Effector memory CD4-positive, alpha-beta T cell (primary cell): ENCODE data around the gene ABCA2.

ENCODE experiments used
- DNase-seq, 3 donors: peaks; one replicate each; pipeline ENCODE4 v3.0.0-alpha.2; 2020
- H3K27ac ChIP-seq: 2 replicates; pipeline ENCODE4 v1.7.0; 2013; ENCODE audit warnings: mild to moderate bottlenecking, low read length, moderate library complexity; ENCODE audit not compliant: insufficient read depth, poor library complexity, severe bottlenecking
- H3K27me3 ChIP-seq: replicated peaks from 2 replicates; pipeline ENCODE4 v1.7.0; 2013; ENCODE audit warnings: mild to moderate bottlenecking, low read length; ENCODE audit not compliant: insufficient read depth, control insufficient read depth, poor library complexity, severe bottlenecking
- H3K36me3 ChIP-seq: 2 replicates; pipeline ENCODE4 v1.7.0; 2013; ENCODE audit warnings: mild to moderate bottlenecking, low read length, moderate library complexity; ENCODE audit not compliant: control insufficient read depth, insufficient read depth
- H3K4me1 ChIP-seq: 2 replicates; pipeline ENCODE4 v1.7.0; 2013; ENCODE audit warnings: low read length, mild to moderate bottlenecking; ENCODE audit not compliant: control insufficient read depth, insufficient read depth, poor library complexity, severe bottlenecking
- H3K4me3 ChIP-seq: 2 replicates; pipeline ENCODE4 v1.7.0; 2013; ENCODE audit warnings: low read length, low read depth, mild to moderate bottlenecking; ENCODE audit not compliant: insufficient read depth, poor library complexity, severe bottlenecking
- H3K9me3 ChIP-seq: 2 replicates; pipeline ENCODE4 v1.7.0; 2013; ENCODE audit warnings: mild to moderate bottlenecking, low read length, moderate library complexity; ENCODE audit not compliant: control insufficient read depth

ABCA2 gene

DNA sequence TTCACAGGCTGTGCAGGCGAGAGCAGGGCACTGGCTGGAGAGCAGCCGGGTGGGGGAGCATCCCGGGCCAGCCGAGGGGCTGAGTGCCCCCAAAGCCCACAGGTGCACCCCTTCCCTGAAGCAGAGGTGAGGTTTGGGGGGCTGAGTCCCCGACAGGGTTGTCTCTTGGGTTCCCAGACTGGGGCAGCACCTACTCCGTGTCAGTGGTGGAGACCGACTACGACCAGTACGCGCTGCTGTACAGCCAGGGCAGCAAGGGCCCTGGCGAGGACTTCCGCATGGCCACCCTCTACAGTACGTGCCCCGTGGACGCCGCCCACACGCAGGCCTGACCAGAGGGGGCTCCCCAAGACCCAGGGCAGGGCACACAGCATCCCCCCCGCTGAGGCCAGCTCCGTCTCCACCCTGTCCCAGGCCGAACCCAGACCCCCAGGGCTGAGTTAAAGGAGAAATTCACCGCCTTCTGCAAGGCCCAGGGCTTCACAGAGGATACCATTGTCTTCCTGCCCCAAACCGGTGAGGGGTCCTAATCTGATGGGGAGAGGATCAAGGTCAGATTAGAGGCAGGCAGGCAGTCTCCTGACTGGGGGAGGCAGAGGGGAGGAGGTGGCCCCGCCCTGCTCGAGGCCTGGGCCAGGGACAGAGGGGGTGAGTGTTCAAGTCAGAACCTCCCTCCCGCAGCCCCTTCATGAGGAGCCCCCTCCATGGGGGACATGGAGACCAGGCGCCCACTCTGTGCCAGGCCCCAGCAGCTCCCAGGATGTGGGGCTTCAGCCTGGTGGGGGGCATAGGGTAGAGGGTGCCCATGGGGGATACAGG is 48.1 kb downstream of the ABCA2 start:
- Histone ChIP-seq H3K27ac (no peak overlapping the region), H3K36me3 (no peaks in the 10 kb centered on the region), H3K27me3 (peaks cover 10% of the 10 kb centered on the region), H3K4me1 (peaks cover 25% of the 10 kb centered on the region), H3K9me3 (no peaks in the 10 kb centered on the region), H3K4me3 (no peak overlapping the region)
- DNase-seq = no peak

DNA sequence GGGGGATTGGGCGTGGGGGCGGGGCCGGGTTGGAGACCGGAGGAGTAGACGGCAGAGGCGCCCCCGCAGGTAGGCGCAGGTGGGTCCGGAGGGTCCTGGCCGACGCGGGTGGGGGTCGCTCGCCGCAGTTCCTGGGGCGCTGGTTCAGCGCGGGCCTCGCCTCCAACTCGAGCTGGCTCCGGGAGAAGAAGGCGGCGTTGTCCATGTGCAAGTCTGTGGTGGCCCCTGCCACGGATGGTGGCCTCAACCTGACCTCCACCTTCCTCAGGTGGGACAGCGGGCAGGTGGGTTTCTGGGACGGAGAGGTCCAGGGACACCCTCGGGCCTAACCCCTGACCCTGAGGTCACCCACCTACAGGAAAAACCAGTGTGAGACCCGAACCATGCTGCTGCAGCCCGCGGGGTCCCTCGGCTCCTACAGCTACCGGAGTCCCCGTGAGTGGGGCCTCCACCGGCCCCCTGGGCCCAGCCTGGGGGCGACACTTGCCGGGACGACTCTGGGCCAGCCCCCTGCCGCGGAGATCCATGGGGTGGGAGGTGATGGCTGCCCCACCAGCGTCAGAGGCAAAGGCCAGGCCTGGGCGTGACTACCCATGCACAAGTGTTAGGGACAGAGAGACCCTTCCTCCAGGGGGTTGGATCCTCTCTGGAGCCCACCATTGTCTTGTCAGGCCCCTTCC is 49.0 kb downstream of the ABCA2 start:
- H3K27me3 ChIP-seq = peaks cover under 1% of the 10 kb centered on the region
- no peak overlapping the region for H3K4me3 ChIP-seq
- no peaks in the 10 kb centered on the region for H3K36me3 ChIP-seq
- peaks cover 34% of the 10 kb centered on the region for H3K4me1 ChIP-seq
- H3K9me3 ChIP-seq = no peaks in the 10 kb centered on the region
- H3K27ac ChIP-seq = no peak overlapping the region
- DNase-seq = no peak

DNA sequence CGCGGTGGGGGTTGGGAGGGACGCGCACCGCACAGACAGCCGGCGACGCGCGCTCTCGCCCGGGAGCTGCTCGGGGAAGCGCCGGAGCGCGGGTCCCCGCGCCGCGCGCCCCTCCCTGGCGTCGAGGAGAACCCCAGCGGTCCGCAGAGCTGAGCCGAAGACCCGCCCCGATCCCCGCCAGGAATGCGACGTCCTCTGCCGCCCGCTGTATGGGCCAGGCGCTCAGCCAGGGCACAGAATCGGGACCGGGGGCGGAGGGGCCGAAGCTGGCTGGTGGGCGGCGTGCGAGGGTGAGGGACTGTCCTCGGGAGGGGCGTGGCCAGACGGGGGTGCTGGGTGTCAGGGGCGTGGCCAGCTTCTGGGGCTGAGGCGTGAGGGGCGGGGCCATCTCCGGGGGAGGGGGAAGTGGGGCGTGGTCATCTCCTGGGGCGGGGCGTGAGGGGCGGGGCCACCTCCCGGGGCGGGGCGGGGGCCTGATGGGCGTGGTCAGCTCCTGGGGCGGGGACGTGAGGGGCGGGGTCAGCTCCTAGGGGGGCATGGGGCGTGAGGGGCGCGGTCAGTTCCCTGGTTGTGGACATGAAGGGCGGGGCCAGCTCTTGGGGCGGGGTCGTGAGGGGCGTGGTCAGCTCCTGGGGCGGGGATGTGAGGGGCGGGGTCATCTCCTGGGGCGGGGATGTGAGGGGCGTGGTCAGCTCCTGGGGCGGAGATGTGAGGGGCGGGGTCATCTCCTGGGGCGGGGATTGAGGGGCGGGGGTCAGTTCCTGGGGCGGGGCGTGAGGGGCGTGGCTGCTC is 49.8 kb downstream of the ABCA2 start:
- Histone ChIP-seq H3K4me1 (peaks cover 39% of the 10 kb centered on the region), H3K9me3 (no peaks in the 10 kb centered on the region), H3K36me3 (no peaks in the 10 kb centered on the region), H3K27ac (no peak overlapping the region), H3K27me3 (no peaks in the 10 kb centered on the region), H3K4me3 (peak overlapping the region; percentile 52)
- peak; percentile 62 to 79 (median 76) for DNase-seq

DNA sequence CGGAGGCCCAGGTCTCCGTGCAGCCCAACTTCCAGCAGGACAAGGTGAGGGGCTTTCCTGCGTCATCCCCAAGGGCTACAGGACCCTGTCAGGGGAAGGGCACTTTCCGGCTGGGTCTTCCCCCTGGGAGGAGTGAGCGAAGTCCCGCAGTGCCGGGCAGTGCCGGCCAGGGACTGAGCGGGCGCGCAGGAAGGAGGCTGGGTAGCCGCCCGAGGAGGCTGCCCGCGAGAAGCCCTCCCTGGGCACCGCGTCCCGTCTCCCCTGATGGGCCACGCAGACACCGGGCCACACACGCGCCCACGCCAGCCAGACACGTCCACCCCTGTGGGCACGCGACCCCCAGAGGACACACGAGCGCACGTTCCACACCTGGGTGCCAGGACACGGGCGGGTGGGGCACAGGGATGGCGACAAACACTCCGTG is 50.4 kb downstream of the ABCA2 start:
- H3K9me3 ChIP-seq = no peaks in the 10 kb centered on the region
- H3K4me3 ChIP-seq = peak overlapping the region; percentile 52
- peaks cover 39% of the 10 kb centered on the region for H3K4me1 ChIP-seq
- H3K27me3 ChIP-seq = no peaks in the 10 kb centered on the region
- H3K27ac ChIP-seq = no peak overlapping the region
- DNase-seq = no peak
- no peaks in the 10 kb centered on the region for H3K36me3 ChIP-seq

DNA sequence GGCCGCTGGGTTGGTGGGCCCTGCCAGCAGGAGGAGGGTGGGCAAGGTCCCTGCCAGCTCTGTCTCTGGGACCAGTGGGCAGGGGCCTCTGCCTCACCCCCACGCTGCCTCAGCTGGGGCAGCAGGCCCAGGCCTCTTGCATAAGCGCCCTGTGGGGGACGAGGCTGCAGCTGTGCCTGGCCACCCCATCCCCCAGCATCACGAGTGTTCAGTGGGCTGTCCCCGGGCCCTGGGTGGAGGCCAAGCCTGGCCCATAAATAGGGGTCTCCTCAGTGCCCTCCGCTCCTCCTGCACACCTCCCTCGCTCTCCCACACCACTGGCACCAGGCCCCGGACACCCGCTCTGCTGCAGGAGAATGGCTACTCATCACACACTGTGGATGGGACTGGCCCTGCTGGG is 50.8 kb downstream of the ABCA2 start, which contains the start of gene PTGDS:
Gene PTGDS (plus strand): TSS at position 282 of the 400 bp plus-strand sequence. CDS start 75 bp downstream, at position 357.
- no peak for DNase-seq
- H3K9me3 ChIP-seq = no peaks in the 10 kb centered on the region
- H3K27ac ChIP-seq = no peak within 1 kb of the TSS
- H3K4me1 ChIP-seq = peaks cover 39% of the 10 kb centered on the region
- no peaks in the 10 kb centered on the region for H3K27me3 ChIP-seq
- no peaks in the 10 kb centered on the region for H3K36me3 ChIP-seq
- H3K4me3 ChIP-seq = peak within 1 kb of the TSS; percentile 52

DNA sequence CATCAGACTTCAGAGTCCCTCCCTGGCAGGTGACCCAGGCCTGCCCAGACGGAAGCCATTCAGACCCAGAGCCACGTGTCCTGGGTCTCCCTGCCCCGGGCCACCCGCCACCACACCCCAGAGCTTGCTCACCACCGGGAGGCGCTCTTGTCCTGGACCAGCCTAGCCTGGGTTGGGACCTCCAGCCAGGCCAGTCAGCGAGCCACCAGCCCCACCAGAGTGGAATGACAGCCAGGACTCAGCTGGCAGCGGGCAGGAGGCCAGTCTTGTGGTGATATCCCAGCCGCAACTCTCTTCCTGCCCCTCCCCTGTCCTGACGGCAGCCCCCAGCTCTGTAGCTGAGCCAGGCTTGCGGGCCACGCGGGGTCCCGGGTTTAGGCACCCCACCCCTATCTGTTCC is 52.4 kb downstream of the ABCA2 start:
- no peaks in the 10 kb centered on the region for H3K27me3 ChIP-seq
- H3K9me3 ChIP-seq = no peaks in the 10 kb centered on the region
- DNase-seq = peak in 2 of 3 donors; percentile 15 to 23
- peak overlapping the region; percentile 39 for H3K4me3 ChIP-seq
- peaks cover 39% of the 10 kb centered on the region for H3K4me1 ChIP-seq
- H3K36me3 ChIP-seq = no peaks in the 10 kb centered on the region
- peak overlapping the region; percentile 37 for H3K27ac ChIP-seq

DNA sequence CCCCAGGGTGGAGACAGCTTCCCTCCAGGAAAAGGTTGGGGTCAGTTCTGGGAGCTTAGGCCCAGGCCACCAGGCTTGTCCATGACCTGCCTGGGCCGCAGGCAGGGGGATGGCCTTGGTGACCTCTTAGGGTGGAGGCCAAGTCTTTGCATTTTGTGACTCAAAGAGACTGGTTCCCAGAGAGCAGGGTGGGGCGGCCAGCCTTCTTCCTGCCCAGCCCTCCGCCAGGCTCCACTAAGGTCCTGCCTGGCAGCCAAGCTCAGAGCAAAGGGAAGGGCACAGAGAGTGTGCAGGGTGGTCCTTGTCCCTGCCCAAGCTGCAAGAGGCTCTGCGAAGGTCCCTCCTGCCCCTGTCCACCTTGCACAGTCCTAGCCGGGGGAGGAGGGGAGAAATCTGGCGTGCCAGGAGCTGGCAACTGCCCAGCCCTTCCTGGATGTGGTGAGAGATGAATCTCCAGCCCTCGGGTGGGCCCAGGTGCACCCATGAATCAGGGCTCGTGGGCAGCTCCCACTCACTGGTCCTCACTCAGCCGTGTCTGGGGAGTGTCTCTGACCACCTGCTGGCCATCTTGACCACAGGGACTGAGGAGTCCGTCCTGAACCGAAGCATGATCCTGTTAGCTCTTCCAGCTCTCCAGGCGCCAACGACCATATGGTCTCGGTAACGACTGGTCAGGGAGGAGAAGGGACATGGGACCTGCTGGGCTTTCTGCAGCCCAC is 53.1 kb downstream of the ABCA2 start:
- Histone ChIP-seq H3K36me3 (no peaks in the 10 kb centered on the region), H3K4me1 (peaks cover 39% of the 10 kb centered on the region), H3K27me3 (no peaks in the 10 kb centered on the region), H3K27ac (peak overlapping the region; percentile 37), H3K4me3 (peak overlapping the region; percentile 39), H3K9me3 (no peaks in the 10 kb centered on the region)
- DNase-seq = no peak

DNA sequence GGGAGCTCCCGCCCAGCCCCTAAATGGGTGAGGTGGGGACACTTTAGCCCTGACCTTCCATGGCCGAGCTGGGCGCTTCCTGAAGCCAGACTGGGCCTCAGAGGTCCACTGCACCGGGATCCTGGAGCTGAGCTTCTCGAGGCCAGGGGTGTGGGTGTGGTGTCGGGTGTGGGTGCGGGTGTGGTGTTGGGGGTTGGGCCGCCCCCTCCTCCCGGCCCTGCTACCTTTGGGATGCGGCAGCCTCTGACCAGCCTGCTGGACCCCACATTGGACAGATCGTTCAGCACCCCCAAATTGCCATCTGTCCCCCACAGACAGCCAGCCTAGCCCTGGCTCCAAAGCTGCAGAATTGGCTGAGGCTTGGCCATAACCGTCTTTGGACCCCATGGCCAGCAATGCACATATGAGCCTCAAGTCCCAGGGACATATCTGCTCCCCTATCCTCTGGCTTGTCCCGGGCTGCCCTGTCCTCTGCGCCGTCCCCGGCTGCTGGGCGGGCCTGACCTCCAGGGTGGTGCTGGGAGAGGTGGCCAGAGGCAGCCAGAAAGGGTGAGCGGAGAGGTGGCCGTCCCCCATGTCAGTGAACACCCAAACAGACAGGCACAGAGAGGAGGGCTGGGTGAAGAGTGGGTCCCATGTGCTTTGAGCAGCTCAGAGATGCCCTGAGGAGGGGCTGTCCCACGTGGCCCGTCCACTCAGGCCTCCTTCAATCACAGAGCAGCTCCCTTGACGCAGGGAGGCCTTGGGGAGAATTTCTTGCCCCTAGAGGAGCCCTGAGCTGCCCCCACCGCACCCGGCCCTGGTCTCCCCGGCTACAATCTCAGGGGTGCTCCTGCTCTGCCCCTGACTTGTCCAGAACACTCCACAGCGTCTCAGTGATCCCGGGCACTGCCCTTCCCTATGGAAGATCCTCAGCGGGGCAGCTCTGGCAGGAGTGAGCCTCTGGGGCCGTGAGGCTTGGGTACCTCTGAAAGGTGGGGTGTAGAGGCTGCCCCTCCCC is 54.1 kb downstream of the ABCA2 start:
- Histone ChIP-seq H3K9me3 (no peaks in the 10 kb centered on the region), H3K4me1 (peaks cover 39% of the 10 kb centered on the region), H3K27ac (no peak overlapping the region), H3K4me3 (no peak overlapping the region), H3K36me3 (no peaks in the 10 kb centered on the region), H3K27me3 (no peaks in the 10 kb centered on the region)
- DNase-seq = no peak
